H1 (cell line): ENCODE measurements around the gene NHS. TPM values are rescaled to one million over a fixed set of nuclear protein-coding genes. Genes with fewer than 3 reads are reported as not detected.

ENCODE experiments used
- CTCF ChIA-PET: fragments of 300-600 bp; sonication (Branson Sonifier 250); formaldehyde crosslinking; loops from one replicate; lab custom pipeline; 2021; ENCODE audit not compliant: partially characterized antibody; lab: Charles Lee
- POLR2A ChIA-PET: fragments of 300-600 bp; sonication (Branson Sonifier 250); formaldehyde crosslinking; loops from one replicate; lab custom pipeline; 2021; ENCODE audit warnings: inconsistent platforms; ENCODE audit not compliant: partially characterized antibody; lab: Charles Lee
- DNase-seq, 2 experiments: peaks; one replicate each; pipeline versions ENCODE4 v3.0.0 to v3.0.0-alpha.2; 2010 to 2022; ENCODE audit warnings: low spot score in 2 of 2, low read depth in 1 of 2, mixed read lengths in 1 of 2
- FAIRE-seq: peaks from 2 replicates; lab custom pipeline; 2011; peaks lifted over from hg19 to GRCh38; lab: Jason Lieb, UNC
- H2AFZ ChIP-seq: 2 replicates; pipeline ENCODE4 v1.8.1; 2012; ENCODE audit warnings: low read length, inconsistent platforms
- H2AK5ac ChIP-seq: 2 replicates; pipeline ENCODE4 v1.6.1; 2013; ENCODE audit warnings: low read depth, low read length
- H2BK120ac ChIP-seq: replicated peaks from 2 replicates; pipeline ENCODE3; 2013; ENCODE audit warnings: low read depth, low read length, inconsistent platforms
- H2BK12ac ChIP-seq: 2 replicates; pipeline ENCODE4 v1.6.1; 2013; ENCODE audit warnings: low read depth, low read length
- H2BK15ac ChIP-seq: 2 replicates; pipeline ENCODE4 v1.6.1; 2013; ENCODE audit warnings: low read length
- H2BK20ac ChIP-seq: 2 replicates; pipeline ENCODE4 v1.6.1; 2013; ENCODE audit warnings: low read length
- H2BK5ac ChIP-seq: 2 replicates; pipeline ENCODE4 v1.6.1; 2013; ENCODE audit warnings: low read depth, low read length
- H3K14ac ChIP-seq: 2 replicates; pipeline ENCODE4 v1.6.1; 2013; ENCODE audit warnings: inconsistent platforms; ENCODE audit not compliant: insufficient read length
- H3K18ac ChIP-seq: 2 replicates; pipeline ENCODE4 v1.6.1; 2013; ENCODE audit warnings: low read length; ENCODE audit errors: extremely low read depth
- H3K23ac ChIP-seq: 2 replicates; pipeline ENCODE4 v1.6.1; 2013; ENCODE audit warnings: inconsistent platforms; ENCODE audit not compliant: insufficient read length
- H3K23me2 ChIP-seq: 2 replicates; pipeline ENCODE4 v1.6.1; 2013; ENCODE audit warnings: low read depth, low read length
- H3K27ac ChIP-seq: 2 replicates; pipeline ENCODE4 v1.6.1; 2011; ENCODE audit warnings: low read depth, low read length, inconsistent platforms
- H3K27me3 ChIP-seq, 4 experiments: replicated peaks in 1 of 4; 1 replicate in 1 of 4; 2 replicates in 3 of 4; pipeline versions ENCODE4 v1.6.1 to v1.8.1; 2011 to 2013; ENCODE audit warnings: low read length in 3 of 4, mild to moderate bottlenecking in 3 of 4, inconsistent platforms in 2 of 4, mixed read lengths in 2 of 4, moderate library complexity in 1 of 4; ENCODE audit not compliant: control insufficient read depth in 3 of 4, insufficient read depth in 3 of 4; ENCODE audit errors: extremely low read depth in 1 of 4
- H3K36me3 ChIP-seq, 4 experiments: 2 replicates each; pipeline versions ENCODE4 v1.6.1 to v1.8.1; 2011 to 2013; ENCODE audit warnings: mild to moderate bottlenecking in 4 of 4, low read length in 3 of 4, moderate library complexity in 2 of 4, control low read depth in 1 of 4, inconsistent platforms in 1 of 4; ENCODE audit not compliant: insufficient read depth in 4 of 4, control insufficient read depth in 2 of 4
- H3K4ac ChIP-seq: replicated peaks from 2 replicates; pipeline ENCODE3; 2013; ENCODE audit warnings: low read length, low read depth, mixed read lengths, inconsistent platforms; ENCODE audit not compliant: insufficient read length
- H3K4me1 ChIP-seq, 4 experiments: replicated peaks in 1 of 4; 1 replicate in 1 of 4; 2 replicates in 3 of 4; pipeline versions ENCODE4 v1.6.1 to v1.8.1; 2011 to 2013; ENCODE audit warnings: low read length in 3 of 4, inconsistent platforms in 2 of 4, mixed read lengths in 1 of 4; ENCODE audit not compliant: insufficient read depth in 4 of 4, control insufficient read depth in 3 of 4
- H3K4me2 ChIP-seq, 2 experiments: 2 replicates each; pipeline versions ENCODE4 v1.6.1 to v1.8.1; 2011 to 2013; ENCODE audit warnings: low read depth in 2 of 2, low read length in 2 of 2, control low read depth in 1 of 2, inconsistent platforms in 1 of 2, mild to moderate bottlenecking in 1 of 2; ENCODE audit not compliant: insufficient read depth in 1 of 2
- H3K4me3 ChIP-seq, 4 experiments: fragments of 200-600, 300-600 bp in 1 of 4; sonication (generic), shearing (Covaris generic), sonication (Bioruptor Twin) in 1 of 4; 2 replicates each; pipeline versions ENCODE4 v1.5.1 to v1.8.1; 2011 to 2016; ENCODE audit warnings: low read length in 4 of 4, low read depth in 3 of 4, control low read depth in 2 of 4, inconsistent platforms in 2 of 4, mild to moderate bottlenecking in 2 of 4, mixed read lengths in 1 of 4, moderate library complexity in 1 of 4; ENCODE audit not compliant: insufficient read depth in 2 of 4; ENCODE audit errors: extremely low read depth in 1 of 4
- H3K56ac ChIP-seq: replicated peaks from 2 replicates; pipeline ENCODE3; 2013; ENCODE audit warnings: low read depth, mild to moderate bottlenecking, mixed read lengths, low read length, inconsistent platforms; ENCODE audit not compliant: insufficient read length
- H3K79me1 ChIP-seq: 2 replicates; pipeline ENCODE4 v1.6.1; 2013; ENCODE audit warnings: low read depth, low read length, control low read depth
- H3K79me2 ChIP-seq, 2 experiments: 2 replicates each; pipeline versions ENCODE4 v1.6.1 to v1.8.1; 2012 to 2013; ENCODE audit warnings: low read length in 2 of 2, mild to moderate bottlenecking in 2 of 2, inconsistent platforms in 1 of 2; ENCODE audit not compliant: insufficient read depth in 2 of 2, control insufficient read depth in 1 of 2
- H3K9ac ChIP-seq, 4 experiments: replicated peaks in 1 of 4; 1 replicate in 1 of 4; 2 replicates in 3 of 4; pipeline versions ENCODE4 v1.6.1 to v1.8.1; 2011 to 2013; ENCODE audit warnings: low read depth in 3 of 4, low read length in 3 of 4, control low read depth in 2 of 4, mild to moderate bottlenecking in 2 of 4, moderate library complexity in 2 of 4, inconsistent platforms in 1 of 4; ENCODE audit errors: extremely low read depth in 1 of 4
- H3K9me3 ChIP-seq, 2 experiments: 2 replicates each; pipeline versions ENCODE4 v1.6.1 to v1.8.1; 2012 to 2013; ENCODE audit warnings: mild to moderate bottlenecking in 2 of 2, moderate library complexity in 2 of 2, control low read depth in 1 of 2, inconsistent platforms in 1 of 2, low read depth in 1 of 2, low read length in 1 of 2, mixed read lengths in 1 of 2; ENCODE audit not compliant: insufficient read depth in 2 of 2
- H4K20me1 ChIP-seq, 2 experiments: replicated peaks in 1 of 2; 2 replicates each; pipeline versions ENCODE3 to v1.8.1; 2011 to 2013; ENCODE audit warnings: inconsistent platforms in 2 of 2, low read length in 2 of 2, mild to moderate bottlenecking in 1 of 2; ENCODE audit not compliant: insufficient read depth in 2 of 2, control insufficient read depth in 1 of 2
- H4K5ac ChIP-seq: 2 replicates; pipeline ENCODE4 v1.6.1; 2013; ENCODE audit warnings: low read length, low read depth, mixed read lengths, inconsistent platforms; ENCODE audit not compliant: insufficient read length
- H4K8ac ChIP-seq: 2 replicates; pipeline ENCODE4 v1.8.0; 2013; ENCODE audit warnings: mild to moderate bottlenecking, moderate library complexity, low read length, inconsistent platforms; ENCODE audit not compliant: insufficient read depth; ENCODE audit errors: extremely low read depth
- H4K91ac ChIP-seq: replicated peaks from 2 replicates; pipeline ENCODE3; 2013; ENCODE audit warnings: low read length, mixed read lengths, inconsistent platforms; ENCODE audit not compliant: insufficient read length
- BACH1 ChIP-seq: IDR thresholded peaks from 2 replicates; pipeline ENCODE4 v1.6.1; 2012; ENCODE audit warnings: low read length, improper control_type of control experiment
- CBX5 ChIP-seq: fragments of 300-800, 300-1000 bp; sonication (generic); IDR thresholded peaks from 2 replicates; pipeline ENCODE4 v1.7.1; 2016; ENCODE audit warnings: antibody characterized with exemption, low read length, low read depth
- EZH2 ChIP-seq: fragments of 200-600 bp; sonication (generic); IDR thresholded peaks from 2 replicates; pipeline ENCODE4 v1.7.1; 2012; ENCODE audit warnings: low read depth, mild to moderate bottlenecking, moderate library complexity, low read length, inconsistent platforms; ENCODE audit not compliant: severe bottlenecking
- JUND ChIP-seq: IDR thresholded peaks from 2 replicates; pipeline ENCODE4 v1.6.1; 2011; ENCODE audit warnings: mild to moderate bottlenecking, improper control_type of control experiment, low read length
- MAX ChIP-seq: IDR thresholded peaks from 2 replicates; pipeline ENCODE4 v1.6.1; 2012; ENCODE audit warnings: inconsistent platforms
- NRF1 ChIP-seq: IDR thresholded peaks from 2 replicates; pipeline ENCODE4 v1.6.1; 2011; ENCODE audit warnings: mild to moderate bottlenecking, low read depth, low read length, improper control_type of control experiment
- RNF2 ChIP-seq: fragments of 200-900, 300-1000 bp; sonication (generic); IDR thresholded peaks from 2 replicates; pipeline ENCODE4 v1.7.1; 2016; ENCODE audit warnings: borderline replicate concordance, low read depth, mild to moderate bottlenecking, antibody characterized with exemption, low read length; ENCODE audit not compliant: poor library complexity, severe bottlenecking; ENCODE audit errors: missing control alignments
- SUZ12 ChIP-seq: fragments of 200-600 bp; sonication (generic); IDR thresholded peaks from 2 replicates; pipeline ENCODE4 v1.6.1; 2012; ENCODE audit warnings: mild to moderate bottlenecking, inconsistent platforms, low read length, moderate library complexity, mixed read lengths
- TCF12 ChIP-seq: IDR thresholded peaks from 2 replicates; pipeline ENCODE4 v1.6.1; 2011; ENCODE audit warnings: low read depth, mild to moderate bottlenecking, low read length
- WGBS, 2 experiments: shearing (Covaris generic) in 1 of 2; methylation state at CpG; one replicate each; pipeline versions ENCODE4 v1.1.6 to v1.1.7; 2013 to 2015; ENCODE audit warnings: low lambda C conversion rate in 2 of 2, mixed read lengths in 2 of 2, inconsistent platforms in 1 of 2, low coverage in 1 of 2, missing lambda C conversion rate in 1 of 2; ENCODE audit not compliant: insufficient replicate concordance in 2 of 2, insufficient coverage in 1 of 2, insufficient read length in 1 of 2; ENCODE audit errors: extremely low coverage in 1 of 2, missing lambda C conversion rate in 1 of 2; 5-methylcytosine and 5-hydroxymethylcytosine counted together
- polyA plus RNA-seq, 7 experiments: library from polyadenylated mRNA; depleted of rRNA in 3 of 7; stranded (reverse) in 5 of 7; unstranded in 2 of 7; fragments of >200 nt in 5 of 7; fragments of 200-250 nt in 2 of 7; gene quantifications; 1 replicate in 5 of 7; 2 replicates in 1 of 7; 4 replicates in 1 of 7; pipeline versions ENCODE4 v1.2.1 to v1.2.3, GENCODE V29; 2011 to 2013; ENCODE audit warnings: missing spikeins in 2 of 7, mixed read lengths in 2 of 7
- total RNA-seq: library from RNA; stranded (reverse); fragmentation: NEBNext Ultra II Directional; extraction: Animal tissue kit (Norgen Biotek cat#: 25700); gene quantifications from 2 replicates; pipeline ENCODE4 v1.2.1, GENCODE V29; 2021
- TF ChIP-seq, protein P1 (sequence below), 3 experiments: IDR thresholded peaks; 1 replicate in 2 of 3; 2 replicates in 1 of 3; pipeline versions ENCODE4 v1.5.1 to v1.6.1; 2011; ENCODE audit warnings: low read length in 3 of 3, mild to moderate bottlenecking in 3 of 3, inconsistent platforms in 2 of 3, low read depth in 1 of 3, moderate library complexity in 1 of 3; ENCODE audit not compliant: insufficient read depth in 1 of 3; ENCODE audit errors: control extremely low read depth in 1 of 3

The NHS gene
- total and polyA plus RNA-seq, 2 of the 8 experiments (the other 6 are each of a cell fraction or from before 2014, with no cell fraction given): 2.2 to 6.7 TPM

- WGBS, 2 experiments: 89% methylated on average over 1 of the region's 1 CpG; no CpG with 5 or more reads in 1 of the 2 experiments
- CTCF ChIA-PET: no interaction called here
- H2AK5ac ChIP-seq: no peak overlapping the region
- TF ChIP-seq, protein P1, sequence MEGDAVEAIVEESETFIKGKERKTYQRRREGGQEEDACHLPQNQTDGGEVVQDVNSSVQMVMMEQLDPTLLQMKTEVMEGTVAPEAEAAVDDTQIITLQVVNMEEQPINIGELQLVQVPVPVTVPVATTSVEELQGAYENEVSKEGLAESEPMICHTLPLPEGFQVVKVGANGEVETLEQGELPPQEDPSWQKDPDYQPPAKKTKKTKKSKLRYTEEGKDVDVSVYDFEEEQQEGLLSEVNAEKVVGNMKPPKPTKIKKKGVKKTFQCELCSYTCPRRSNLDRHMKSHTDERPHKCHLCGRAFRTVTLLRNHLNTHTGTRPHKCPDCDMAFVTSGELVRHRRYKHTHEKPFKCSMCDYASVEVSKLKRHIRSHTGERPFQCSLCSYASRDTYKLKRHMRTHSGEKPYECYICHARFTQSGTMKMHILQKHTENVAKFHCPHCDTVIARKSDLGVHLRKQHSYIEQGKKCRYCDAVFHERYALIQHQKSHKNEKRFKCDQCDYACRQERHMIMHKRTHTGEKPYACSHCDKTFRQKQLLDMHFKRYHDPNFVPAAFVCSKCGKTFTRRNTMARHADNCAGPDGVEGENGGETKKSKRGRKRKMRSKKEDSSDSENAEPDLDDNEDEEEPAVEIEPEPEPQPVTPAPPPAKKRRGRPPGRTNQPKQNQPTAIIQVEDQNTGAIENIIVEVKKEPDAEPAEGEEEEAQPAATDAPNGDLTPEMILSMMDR (IDR thresholded peaks at IDR 0.05; ENCODE audit: control extremely low read depth in 1 of 3, insufficient read depth in 1 of 3, low read depth in 1 of 3, low read length in 3 of 3): no peak
- no peak for TF ChIP-seq TCF12
- no peak for TF ChIP-seq RNF2
- no peak for TF ChIP-seq CBX5
- TF ChIP-seq NRF1: no peak
- TF ChIP-seq BACH1: no peak
- TF ChIP-seq JUND: no peak
- no peak for TF ChIP-seq MAX
- TF ChIP-seq EZH2: no peak
- TF ChIP-seq SUZ12: no peak
These were observed 385.0 kb downstream of the NHS start for GRCh38 chrX:17759990-17760389.

More at GRCh38 chrX:17759990-17760389, 385.0 kb downstream of the NHS start:
- Histone ChIP-seq H3K4me2 (no peak overlapping the region), H2BK5ac (no peak overlapping the region), H4K5ac (no peak overlapping the region), H3K9ac (no peak overlapping the region), H3K4me1 (no peaks in the 10 kb centered on the region), H4K8ac (no peak overlapping the region), H3K27ac (no peak overlapping the region), H4K91ac (no peak overlapping the region), H3K36me3 (no peaks in the 10 kb centered on the region), H3K23me2 (no peaks in the 10 kb centered on the region; the same call in 1 of the 2 replicates), H2BK15ac (no peak overlapping the region), H3K4me3 (no peak overlapping the region), H4K20me1 (no peaks in the 10 kb centered on the region), H3K9me3 (no peaks in the 10 kb centered on the region), H3K79me2 (no peaks in the 10 kb centered on the region), H3K56ac (no peak overlapping the region), H3K27me3 (no peaks in the 10 kb centered on the region), H3K79me1 (no peaks in the 10 kb centered on the region), H2BK12ac (no peak overlapping the region), H3K4ac (no peak overlapping the region), H3K14ac (no peak overlapping the region), H2AFZ (no peak overlapping the region), H3K23ac (no peak overlapping the region), H2BK20ac (no peak overlapping the region), H3K18ac (no peak overlapping the region), H2BK120ac (no peak overlapping the region)
- POLR2A ChIA-PET: no interaction called here
- FAIRE-seq: peak; percentile 63
- no peak for DNase-seq
